HG02623 (cell line): ENCODE measurements around the gene C12orf75.
"Not testable (repeated sequence)": the region's sequence is repeated elsewhere in the genome, so short reads cannot be mapped to it uniquely, and the experiment has no call there.

Source experiments
- ATAC-seq: cut with Tn5 transposase; IDR thresholded peaks from one replicate; pipeline ENCODE4 v1.9.1; 2021; ENCODE audit warnings: moderate library complexity; ENCODE audit not compliant: unreplicated experiment

C12orf75 gene

GRCh38 chr12:105309384-105309783 is 21.1 kb upstream of the C12orf75 start:
- not testable (repeated sequence) for ATAC-seq

- ATAC-seq: not testable (repeated sequence)
Measured at GRCh38 chr12:105310476-105311085, 19.9 kb upstream of the C12orf75 start.

GRCh38 chr12:105311936-105312335 is 18.6 kb upstream of the C12orf75 start:
- ATAC-seq: not testable (repeated sequence)

GRCh38 chr12:105313755-105314154 is 16.7 kb upstream of the C12orf75 start:
- ATAC-seq: not testable (repeated sequence)

- ATAC-seq: no peak
Measured at GRCh38 chr12:105315130-105315529, 15.4 kb upstream of the C12orf75 start.

GRCh38 chr12:105315726-105316125 is 14.8 kb upstream of the C12orf75 start:
- ATAC-seq: no peak

GRCh38 chr12:105316931-105317852 is 13.3 kb upstream of the C12orf75 start:
- ATAC-seq: no peak

- no peak for ATAC-seq
Measured at GRCh38 chr12:105317942-105318621, 12.4 kb upstream of the C12orf75 start.

- no peak for ATAC-seq
Measured at GRCh38 chr12:105318651-105319483, 11.6 kb upstream of the C12orf75 start.

- ATAC-seq: no peak
Measured at GRCh38 chr12:105319691-105320209, 10.7 kb upstream of the C12orf75 start.

- ATAC-seq: no peak
Measured at GRCh38 chr12:105321125-105321524, 9.4 kb upstream of the C12orf75 start.

GRCh38 chr12:105322070-105322469 is 8.4 kb upstream of the C12orf75 start:
- no peak for ATAC-seq

GRCh38 chr12:105324704-105325103 is 5.8 kb upstream of the C12orf75 start:
- ATAC-seq: no peak

GRCh38 chr12:105325117-105325516 is 5.4 kb upstream of the C12orf75 start:
- no peak for ATAC-seq

GRCh38 chr12:105329926-105330282 is 587 bp upstream of the C12orf75 start:
- ATAC-seq: no peak

- peak; percentile 5 for ATAC-seq
Measured at GRCh38 chr12:105330931-105331804, 677 bp downstream of the C12orf75 start.

- no peak for ATAC-seq
Measured at GRCh38 chr12:105331805-105332251, 1.3 kb downstream of the C12orf75 start.

GRCh38 chr12:105332286-105332685 is 1.8 kb downstream of the C12orf75 start:
- ATAC-seq: not testable (repeated sequence)

GRCh38 chr12:105332925-105333324 is 2.4 kb downstream of the C12orf75 start:
- no peak for ATAC-seq
